SKM-1 (cell line): ENCODE measurements around the gene KHDRBS2.

ENCODE experiments used
- DNase-seq: peaks from one replicate; lab custom pipeline; 2025; ENCODE audit not compliant: unreplicated experiment; lab: John Stamatoyannopoulos, UW

KHDRBS2 gene

DNA sequence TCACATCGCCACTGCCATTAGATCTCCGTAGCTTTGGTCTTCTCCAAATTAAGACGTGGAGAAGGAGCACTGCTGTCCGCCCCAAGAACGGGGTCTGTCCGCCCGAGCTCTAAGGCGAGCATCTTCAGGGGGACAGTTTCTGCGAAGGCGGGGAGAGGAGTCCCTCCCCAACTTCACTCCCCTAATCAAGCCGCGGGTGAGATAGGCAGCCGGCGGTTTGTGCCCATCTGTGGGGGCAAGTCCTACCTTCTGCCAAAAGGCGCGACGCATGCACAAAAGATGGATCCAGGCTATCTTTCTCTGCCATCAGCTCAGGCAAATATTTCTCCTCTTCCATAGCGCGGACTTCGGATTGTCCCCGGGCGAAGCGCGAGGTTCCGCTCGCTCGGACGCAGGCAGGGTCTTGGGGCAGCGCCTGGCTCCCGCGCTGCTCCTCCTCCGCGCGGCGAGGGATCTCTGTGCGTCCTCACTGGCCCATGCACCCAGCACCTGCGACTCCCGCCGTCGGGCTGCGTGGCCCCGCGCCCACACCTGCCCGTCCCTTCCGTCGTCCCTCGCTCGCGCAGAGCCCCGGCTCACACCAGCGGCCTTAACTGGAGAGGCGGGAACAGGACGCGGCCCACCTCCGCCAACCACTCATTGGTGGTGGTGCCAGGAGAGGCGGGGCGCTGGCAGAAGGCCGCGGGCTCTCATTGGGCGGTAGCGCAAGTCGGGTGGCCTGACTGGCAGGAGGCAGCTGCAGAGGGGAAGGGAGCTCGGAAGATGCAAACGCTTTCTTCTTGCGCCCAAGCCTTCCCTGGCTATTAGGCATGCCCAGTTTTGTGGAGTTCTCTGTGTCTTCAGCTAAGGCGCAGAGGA is at the start of gene KHDRBS2:
Gene KHDRBS2, minus strand, starts transcription at position 614 of the 858 bp plus-strand sequence.
- peak; percentile 82 for DNase-seq

DNA sequence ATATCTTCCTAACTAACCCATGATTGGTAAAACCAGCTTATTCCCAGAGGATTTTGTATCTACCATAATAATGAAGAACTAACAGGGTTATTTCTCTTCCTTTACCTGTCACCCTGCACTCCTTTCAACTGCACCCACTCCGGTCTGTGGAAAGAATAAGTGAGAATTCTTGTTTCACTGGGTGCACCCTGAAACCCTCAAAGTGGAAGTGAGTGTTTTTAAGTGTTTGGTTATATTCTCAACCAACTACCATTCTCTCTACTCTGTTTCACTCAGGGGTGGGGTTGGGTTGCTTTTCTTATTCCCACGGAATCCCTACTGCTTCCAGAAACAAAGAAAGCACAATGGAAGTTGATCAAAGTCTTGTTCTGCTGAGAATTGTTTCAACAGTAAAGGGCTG is 42.6 kb upstream of the KHDRBS2 start:
- DNase-seq, result no peak

DNA sequence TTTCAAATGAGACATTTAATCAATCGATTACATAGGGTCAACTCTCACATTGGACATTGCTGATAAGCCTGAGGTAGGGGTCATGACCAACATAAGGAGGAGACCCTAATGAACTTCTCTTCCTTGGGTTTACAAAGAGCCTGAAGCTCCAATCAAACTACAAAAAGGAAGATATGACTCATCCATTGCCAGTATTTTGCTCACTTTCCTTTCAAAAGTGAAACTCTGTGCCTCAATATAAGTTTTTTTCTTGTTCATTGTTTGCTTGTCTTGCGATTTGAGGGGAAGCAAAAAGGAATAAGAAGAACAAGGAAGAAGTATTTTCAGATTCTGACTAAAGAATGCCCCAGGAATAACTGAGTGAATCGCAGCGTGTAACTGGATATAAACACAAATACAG is 38.8 kb upstream of the KHDRBS2 start:
- DNase-seq, result no peak

DNA sequence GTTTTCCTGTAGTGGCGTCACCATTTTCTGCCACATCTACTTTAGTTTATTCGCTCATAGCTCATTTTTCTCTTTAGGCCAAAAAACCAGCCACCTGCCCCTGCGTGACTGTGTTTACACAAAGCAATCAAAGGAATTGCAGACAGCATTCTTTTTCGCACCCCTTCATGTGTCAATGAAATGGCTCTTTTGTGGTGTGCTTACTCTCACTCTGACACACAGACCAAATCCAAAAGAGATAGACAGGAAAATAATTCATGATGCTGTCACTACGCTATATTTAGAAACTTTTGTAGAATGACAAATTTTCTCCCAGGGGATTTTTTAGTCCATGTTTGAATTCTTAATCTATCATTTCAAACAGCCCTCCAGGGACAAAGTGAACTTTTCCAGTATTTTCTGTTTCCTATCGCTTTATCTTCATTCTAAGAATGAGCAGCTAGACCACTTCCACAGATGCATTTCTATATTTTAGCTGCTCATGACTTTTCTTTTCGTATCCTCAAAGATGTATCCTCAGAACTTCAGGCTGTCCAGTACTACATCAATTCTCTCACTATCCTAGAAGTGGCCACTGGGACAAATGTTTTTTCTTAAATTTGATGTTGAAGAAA is 37.9 kb upstream of the KHDRBS2 start:
- DNase-seq, result no peak

DNA sequence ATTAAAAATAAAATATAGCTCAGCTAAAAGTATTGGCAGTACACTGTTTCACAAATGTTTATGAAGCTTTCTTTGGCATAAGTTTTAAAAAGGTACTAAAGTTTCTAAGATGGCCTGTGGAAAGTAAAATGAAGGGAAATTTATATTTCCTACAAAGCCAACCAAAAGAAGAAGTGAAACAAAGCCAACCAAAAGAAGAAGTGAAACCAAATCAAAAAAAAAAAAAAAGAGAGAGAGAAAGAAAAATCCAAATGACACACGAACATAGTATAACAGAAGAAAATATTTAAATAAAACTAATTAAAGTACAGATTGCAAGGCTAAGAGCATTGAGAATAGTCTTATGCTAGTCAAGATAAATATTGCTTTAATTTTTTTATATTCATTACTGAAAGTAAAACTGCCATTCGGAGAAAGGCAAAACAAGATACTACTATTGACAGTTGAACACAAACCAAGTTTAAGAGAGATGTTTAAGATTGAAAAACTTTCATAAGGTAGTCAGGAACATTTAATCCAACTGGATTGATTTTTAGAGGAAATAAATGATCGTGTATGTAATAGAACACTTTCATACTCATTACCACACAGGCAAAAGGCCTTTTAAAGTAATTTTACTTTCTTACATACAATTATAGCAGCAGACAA is 12.8 kb upstream of the KHDRBS2 start:
- DNase-seq, result no peak

DNA sequence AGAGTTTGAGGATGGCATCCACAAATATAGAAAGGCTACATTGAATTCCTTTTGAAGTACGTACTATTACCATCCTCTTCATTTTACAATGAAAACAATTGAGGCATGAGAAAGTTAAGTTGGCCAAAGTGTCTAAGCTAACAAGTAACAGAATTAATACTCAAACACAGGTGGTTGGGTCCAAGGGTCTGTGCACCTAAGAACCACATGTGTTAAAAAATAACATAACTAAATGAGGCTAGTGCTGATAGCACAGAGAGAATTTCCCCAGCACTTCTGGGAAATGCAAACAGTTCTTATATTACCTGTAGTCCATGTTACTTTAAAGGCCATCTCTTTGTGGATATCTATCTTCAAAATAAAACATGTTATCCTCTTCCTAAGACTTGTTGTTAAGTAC is 10.5 kb upstream of the KHDRBS2 start:
- no peak for DNase-seq

DNA sequence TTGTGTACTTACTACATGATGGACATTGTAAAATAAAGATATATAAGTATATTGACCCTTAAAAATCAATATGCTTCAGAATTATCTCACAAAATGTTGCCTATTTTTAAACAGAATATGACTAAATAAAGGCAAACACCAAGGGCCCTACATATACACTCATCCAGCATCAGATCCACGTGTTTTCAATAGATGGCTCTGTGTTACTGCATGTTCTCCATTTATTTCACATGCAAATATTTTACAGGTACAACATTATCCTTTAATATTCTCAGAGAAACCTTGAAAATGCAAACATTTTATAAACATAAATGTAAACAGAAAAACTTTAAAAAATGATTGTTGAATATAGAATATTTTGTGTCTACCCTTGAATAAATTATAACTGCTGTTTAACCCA is 2.9 kb upstream of the KHDRBS2 start:
- no peak for DNase-seq

DNA sequence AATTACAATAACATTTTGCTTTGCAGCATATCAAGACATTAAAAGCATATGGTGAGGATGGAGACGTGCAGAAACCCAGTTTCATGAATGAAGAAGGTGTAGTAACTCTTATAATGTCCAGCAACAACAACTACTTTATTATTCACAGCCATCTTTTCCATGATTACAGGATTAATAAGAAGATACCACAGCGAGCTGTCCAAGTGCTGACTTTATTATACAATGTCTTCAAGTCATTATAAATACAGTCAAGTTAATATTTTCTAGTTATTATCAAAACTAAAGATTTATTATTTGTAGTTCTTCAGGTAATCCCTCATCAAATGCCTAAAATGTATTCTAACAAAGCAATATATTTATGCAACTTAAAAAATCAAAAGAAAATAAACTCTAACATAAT is 2.5 kb upstream of the KHDRBS2 start:
- DNase-seq, result no peak

DNA sequence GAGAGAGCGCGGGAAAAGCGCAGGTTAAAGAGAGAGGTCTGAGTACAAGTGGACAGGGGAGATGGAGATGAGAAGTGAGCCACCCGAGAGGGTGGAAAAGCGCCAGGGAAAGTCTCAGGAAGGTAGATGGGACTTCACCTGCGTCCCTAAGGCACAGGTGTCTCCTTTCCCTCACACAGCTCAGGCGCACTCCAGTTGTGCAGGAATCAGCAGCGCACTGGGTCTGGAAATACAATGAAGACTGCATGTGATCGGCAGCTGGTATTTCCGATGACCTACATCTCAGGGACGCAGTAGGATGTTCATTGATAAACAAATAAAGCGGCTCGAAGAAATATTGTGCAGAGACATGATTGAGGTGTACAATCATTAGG is 432 bp upstream of the KHDRBS2 start:
- no peak for DNase-seq

DNA sequence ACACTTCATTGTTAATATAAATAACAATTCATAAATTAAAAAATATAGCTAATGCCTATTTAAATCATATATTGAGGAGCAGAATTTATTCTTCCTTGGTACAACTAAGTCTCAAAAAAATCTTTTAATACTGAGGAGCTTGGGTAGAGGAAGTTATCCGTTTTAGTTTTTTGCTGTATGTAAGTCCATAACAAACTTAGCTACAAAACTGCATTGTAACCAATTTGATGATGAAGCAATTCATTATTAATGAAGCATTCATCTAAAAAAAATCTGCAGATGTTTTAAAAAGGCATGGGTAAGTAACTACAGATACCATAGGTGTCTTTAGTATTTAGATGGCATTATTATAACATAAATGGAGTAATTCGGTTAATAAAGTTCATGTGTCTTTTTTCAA is 1.3 kb downstream of the KHDRBS2 start:
- no peak for DNase-seq

DNA sequence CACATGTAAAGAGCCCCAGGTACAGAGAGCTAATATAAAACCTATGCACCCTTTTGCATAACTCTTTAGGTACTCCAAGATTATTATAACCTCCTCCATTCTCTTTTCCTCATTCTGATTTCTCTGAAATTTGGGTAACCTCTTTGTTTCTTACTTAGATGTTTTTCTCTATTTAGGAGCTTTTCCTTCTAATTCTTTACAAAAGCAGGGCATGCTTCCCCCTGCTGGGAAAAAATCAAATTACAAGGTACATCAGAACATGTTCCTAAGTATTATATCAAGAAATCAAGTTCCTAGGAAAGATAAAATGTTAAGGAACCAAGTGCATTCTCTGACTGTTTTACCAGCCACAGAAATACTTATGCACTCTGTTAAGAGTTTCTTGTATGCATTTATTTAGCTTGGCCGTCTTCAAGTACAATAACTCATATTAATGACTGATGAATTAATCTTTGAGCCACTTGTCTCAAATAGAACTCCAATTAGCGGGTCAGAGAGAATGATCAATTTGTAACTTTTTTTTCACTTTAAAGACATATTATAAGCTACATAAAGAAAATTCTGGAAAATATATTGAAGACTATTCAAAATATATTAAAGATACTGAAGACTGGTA is 2.1 kb downstream of the KHDRBS2 start:
- peak; percentile 41 for DNase-seq

DNA sequence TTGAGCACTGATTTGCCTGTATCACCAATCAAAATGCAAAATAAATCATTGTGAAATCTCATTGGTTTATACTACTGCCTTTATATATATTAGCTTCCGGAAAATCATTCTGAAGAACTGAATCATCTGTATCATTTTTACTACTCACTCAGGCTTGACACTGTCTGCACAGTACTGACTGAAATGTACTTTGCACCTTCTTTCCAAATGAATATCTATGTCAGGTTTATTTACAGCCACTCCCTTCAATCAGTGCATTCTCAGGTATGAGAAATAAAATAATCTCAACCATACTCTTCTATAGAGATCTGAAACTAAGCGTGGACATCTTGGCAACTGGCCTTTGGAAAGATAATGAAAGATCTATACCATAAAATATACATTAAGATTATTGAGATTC is 2.7 kb downstream of the KHDRBS2 start:
- DNase-seq, result no peak

DNA sequence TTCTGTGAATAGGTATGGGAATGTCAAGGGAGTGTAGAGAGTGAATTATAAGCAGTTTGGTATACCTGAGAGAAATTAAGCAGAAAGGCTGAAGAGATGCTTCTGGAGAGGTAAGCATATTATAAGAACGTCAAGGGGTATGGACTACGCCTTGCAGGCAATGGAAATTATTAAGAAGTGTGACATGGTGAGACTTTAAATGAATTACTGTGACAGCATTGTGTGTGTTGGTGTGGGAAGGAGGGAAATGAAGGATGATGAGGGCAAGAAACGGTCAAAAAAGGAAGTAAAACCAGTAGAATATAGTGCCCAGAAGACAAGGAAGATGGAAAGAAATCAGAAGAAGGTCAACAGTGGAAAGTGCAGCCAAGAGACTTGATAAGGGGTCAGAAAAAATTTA is 5.9 kb downstream of the KHDRBS2 start:
- no peak for DNase-seq

DNA sequence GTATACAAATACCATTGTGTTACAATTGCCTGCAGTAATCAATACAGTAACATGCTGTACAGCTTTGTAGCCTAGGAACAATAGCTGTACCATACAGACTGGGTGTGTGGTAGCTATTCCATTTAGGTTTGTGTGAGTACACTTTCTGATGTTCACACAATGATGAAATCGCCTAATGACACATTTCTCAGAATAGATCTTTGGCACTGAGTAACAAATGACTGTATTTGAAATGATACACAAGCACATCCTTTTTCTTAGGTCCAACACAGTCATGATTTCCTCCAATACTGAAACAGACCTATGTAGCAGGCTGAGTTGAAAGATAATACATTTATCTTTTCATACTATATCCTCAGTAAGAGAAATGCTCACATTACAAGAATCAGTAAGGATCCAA is 13.9 kb downstream of the KHDRBS2 start:
- DNase-seq, result no peak

DNA sequence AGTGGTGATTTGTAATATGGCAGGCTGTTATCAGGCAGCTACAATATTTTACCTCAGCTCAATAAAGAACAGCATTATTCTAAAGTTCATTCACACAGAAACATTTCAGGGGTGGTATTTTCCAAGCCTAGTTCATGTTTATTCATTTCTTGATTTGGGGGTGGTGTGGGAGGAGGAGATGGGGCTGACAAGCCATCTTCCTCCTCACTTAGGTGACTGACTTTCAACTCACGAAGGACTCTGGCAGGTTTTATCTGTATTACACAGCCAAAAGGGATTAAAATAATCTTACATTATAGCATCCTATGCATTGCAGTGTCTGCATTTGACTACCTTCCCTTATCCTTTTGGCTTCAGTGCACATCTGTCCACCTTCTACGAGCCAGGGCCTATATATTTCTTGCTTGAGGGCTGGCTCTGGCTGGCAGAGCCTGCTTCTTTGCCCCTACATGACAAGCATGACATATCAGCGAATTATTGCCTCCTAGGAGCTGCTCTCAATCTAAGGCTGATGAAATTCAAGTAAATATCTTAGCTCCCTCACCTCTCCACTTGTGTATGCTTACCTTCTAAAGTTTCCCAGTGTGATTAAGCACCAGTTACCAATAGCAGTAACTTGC is 20.0 kb downstream of the KHDRBS2 start:
- no peak for DNase-seq

DNA sequence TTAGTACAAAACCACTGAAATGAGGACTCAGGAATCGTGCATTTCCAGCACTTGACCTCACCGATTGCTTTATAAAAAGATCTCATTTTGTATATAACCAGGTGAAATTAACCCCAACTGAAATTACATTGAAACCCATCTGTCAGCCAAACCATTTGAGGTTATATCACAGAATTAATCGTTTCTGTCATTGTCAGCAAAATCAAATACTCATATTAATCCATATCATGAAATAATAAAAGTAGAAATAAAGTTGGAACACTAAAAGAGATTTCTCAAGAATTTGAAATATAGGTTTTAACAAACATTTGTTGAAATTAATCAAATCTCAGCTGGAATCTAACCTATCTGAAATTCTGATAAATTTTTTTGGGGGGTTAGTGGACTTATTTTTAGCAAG is 23.7 kb downstream of the KHDRBS2 start:
- no peak for DNase-seq

DNA sequence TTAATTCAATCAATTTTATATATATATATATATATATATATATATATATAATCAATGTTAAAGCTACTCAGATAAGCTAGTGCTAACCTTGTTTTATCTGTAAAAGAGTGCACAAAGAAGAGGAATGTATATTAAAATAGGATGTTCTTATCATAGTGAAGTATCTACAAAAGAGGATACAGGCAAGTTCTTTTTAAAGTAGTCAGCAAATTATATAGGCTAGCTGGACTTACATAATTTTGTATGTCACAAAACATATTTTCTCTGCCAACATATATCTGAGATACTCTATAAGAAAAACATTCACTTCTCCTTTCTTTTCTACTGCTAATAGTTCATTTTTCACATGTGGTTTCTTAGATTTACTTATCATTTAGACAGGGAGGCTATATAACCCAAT is 39.9 kb downstream of the KHDRBS2 start:
- DNase-seq, result no peak

DNA sequence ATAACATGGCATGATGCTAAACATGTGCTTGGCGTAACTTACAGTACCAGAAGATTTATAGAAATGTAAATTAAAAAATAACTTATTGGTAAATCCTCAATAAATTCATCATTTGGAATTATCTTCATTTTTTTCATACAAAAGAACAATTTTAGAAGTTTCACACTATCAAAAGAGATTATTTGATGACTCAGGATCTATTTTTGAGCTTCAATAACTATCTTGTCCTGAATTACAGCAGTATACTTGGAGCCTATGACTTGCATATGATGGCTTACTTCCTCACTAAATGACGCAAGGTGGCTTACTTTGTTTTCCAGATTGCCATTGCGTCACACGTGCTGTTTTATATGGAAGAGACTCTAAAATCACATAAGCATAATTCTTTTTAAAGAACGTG is 49.2 kb downstream of the KHDRBS2 start:
- peak; percentile 12 for DNase-seq

DNA sequence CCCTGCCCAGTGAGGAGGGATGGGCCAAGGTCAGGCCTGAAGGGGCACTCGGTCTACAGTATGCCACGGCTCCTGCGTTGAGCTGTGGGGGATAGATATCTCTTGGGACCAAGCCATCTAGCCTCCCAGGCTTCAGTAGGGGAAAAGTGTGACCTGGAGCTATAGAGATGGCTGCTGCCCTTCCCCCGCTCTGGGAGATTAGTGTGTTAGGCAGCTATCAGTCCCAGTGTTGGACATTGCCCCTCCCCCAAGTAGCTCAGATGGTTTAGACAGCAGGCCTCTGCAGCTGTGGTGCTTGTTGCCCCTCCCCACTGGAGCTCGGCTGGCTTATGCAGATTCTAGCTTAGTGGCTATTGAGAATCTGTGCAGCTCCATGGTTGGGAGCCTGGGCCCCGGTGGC is 56.8 kb downstream of the KHDRBS2 start:
- no peak for DNase-seq

DNA sequence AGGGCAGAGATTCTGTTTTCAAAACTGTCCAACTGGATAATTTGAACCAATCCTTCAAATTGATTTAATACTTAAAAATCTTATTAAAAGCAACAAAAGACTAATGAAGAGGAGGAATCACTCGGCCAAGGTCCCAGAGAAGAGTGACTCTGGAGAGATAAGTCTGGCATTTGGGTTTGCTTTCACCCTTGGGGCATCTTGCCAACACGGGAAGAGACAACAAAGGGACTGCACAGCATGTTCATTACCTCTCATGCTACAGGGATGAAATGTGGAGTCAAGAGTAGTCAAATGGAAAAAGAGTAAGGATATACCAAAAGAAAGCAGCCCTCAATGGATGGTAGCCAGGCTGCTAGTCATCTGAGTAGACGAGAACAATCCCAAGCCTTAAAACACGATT is 68.2 kb downstream of the KHDRBS2 start:
- DNase-seq, result no peak

DNA sequence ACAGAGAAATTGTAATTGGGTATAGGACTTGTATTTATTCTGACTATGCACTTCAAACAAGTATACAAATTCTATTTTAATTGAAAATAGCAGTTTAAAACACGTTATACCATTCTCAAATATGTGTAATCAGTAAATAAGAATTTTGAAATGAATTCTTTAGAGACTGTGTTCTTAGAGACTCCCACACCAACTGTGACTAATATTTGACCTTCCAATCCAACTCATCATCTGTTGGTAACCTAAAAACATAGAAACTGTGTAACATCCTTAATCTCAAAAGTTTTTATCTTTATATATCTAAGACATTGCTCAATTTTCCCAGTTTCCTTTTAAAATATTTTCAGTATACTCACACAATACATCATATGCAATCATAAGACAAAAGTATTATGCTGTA is 83.9 kb downstream of the KHDRBS2 start:
- DNase-seq, result no peak
